Breast epithelium (tissue), 3 donors: Measurements from ENCODE around the gene RTP3.

Experiments
- CTCF ChIP-seq, 3 donors: fragments of 450-650 bp; IDR thresholded peaks; one replicate each; pipeline ENCODE4 v1.5.1; 2016 to 2017; ENCODE audit warnings: antibody characterized with exemption in 3 of 3, mild to moderate bottlenecking in 3 of 3, moderate library complexity in 3 of 3
- POLR2A ChIP-seq: fragments of 450-650 bp; IDR thresholded peaks from one replicate; pipeline ENCODE4 v1.6.1; 2016; ENCODE audit warnings: antibody characterized with exemption, mild to moderate bottlenecking, moderate library complexity
- POLR2AphosphoS5 ChIP-seq, 3 donors: sonication (generic); formaldehyde crosslinking; IDR thresholded peaks; one replicate each; pipeline ENCODE4 v1.6.1; 2017; ENCODE audit warnings: antibody characterized with exemption in 3 of 3

DNA sequence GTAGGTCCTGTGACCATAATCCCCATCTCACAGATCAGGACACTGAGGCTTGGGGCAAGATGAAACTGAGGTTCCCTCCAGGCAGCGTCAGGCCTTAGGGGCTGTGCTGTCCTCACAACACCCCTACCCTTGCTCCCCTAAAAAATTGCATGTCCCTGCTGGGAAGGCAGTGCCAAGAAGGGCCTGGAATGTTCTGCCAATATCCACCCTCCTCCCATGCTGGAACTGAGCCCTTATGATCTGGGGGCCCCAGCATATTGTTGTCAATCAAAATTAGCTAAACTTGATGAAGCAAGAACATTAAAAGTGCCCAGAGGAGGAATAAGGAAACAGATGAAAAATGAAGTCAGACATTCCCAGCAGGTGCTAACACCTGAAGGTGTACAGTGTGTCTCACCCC, 13.4 kb upstream of the RTP3 start:
- TF ChIP-seq CTCF (IDR thresholded peaks at IDR 0.05) (no peak), POLR2A (no peak), POLR2AphosphoS5 (IDR thresholded peaks at IDR 0.05) (no peak)
